Ishikawa (cell line): ENCODE data around the gene CA7.

Experiments used
- CEBPB ChIP-seq: IDR thresholded peaks from 2 replicates; pipeline ENCODE4 v1.6.1; 2012
- EGR1 ChIP-seq: IDR thresholded peaks from 2 replicates; pipeline ENCODE4 v1.6.1; 2012
- EP300 ChIP-seq: IDR thresholded peaks from 2 replicates; pipeline ENCODE4 v1.6.1; 2012; ENCODE audit warnings: borderline replicate concordance
- FOXM1 ChIP-seq: IDR thresholded peaks from 2 replicates; pipeline ENCODE4 v1.6.1; 2012; ENCODE audit warnings: low read depth, borderline replicate concordance
- NFIC ChIP-seq: IDR thresholded peaks from 2 replicates; pipeline ENCODE4 v1.6.1; 2012
- RAD21 ChIP-seq: IDR thresholded peaks from 2 replicates; pipeline ENCODE4 v1.6.1; 2012; ENCODE audit warnings: low read depth
- TAF1 ChIP-seq: IDR thresholded peaks from 2 replicates; pipeline ENCODE4 v1.6.1; 2012; ENCODE audit warnings: low read depth, mild to moderate bottlenecking
- TEAD4 ChIP-seq: IDR thresholded peaks from 2 replicates; pipeline ENCODE4 v1.6.1; 2012
- YY1 ChIP-seq: IDR thresholded peaks from 2 replicates; pipeline ENCODE4 v1.6.1; 2012; ENCODE audit warnings: low read depth
- TF ChIP-seq, protein P1 (sequence below): IDR thresholded peaks from 2 replicates; pipeline ENCODE4 v1.6.1; 2012
- TF ChIP-seq, protein P2 (sequence below): IDR thresholded peaks from 2 replicates; pipeline ENCODE4 v1.6.1; 2012; ENCODE audit warnings: low read depth, mild to moderate bottlenecking
- TF ChIP-seq, protein P3 (sequence below): IDR thresholded peaks from 2 replicates; pipeline ENCODE4 v1.6.1; 2012

DNA sequence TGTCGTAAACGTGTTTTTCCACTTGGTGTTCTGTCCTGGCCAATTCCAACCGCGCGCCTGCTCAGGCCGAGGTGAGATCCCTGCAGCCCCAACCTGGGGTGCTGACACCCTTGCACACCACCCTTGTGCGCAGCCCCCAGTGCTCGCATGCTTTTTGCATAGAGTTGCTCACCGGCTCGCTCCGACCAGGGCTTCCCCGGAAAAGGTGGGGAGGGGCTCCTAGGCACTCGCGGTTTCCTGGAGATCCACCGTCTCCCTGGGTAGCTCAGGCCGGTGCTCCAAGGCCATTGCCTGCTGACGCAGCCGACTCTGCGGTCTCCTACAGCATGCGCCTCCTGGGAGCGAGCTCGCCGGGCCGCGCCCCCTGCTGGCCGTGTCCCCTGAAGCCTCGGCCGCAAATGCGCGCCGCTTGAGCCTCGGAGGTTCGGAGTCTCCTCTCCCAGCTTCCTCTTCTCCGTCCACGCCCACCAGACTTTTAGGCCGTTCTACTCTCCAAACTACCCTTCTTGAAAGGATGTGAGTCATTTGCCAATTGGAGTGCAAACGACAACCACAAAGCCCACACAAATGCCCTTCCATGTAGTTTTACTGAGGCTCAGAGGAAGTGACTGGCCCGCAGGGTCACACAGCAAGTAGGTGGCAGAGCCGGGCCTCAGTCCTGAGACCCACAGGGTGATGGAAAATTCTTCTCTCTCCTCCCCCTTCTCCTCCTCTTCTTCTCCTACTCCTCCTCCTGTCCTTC lies 28.9 kb downstream of the CA7 start:
- peak; percentile 42; the same call in 1 of the 2 replicates for TF ChIP-seq RAD21
- TF ChIP-seq EGR1, result no peak
- TF ChIP-seq, protein P1, sequence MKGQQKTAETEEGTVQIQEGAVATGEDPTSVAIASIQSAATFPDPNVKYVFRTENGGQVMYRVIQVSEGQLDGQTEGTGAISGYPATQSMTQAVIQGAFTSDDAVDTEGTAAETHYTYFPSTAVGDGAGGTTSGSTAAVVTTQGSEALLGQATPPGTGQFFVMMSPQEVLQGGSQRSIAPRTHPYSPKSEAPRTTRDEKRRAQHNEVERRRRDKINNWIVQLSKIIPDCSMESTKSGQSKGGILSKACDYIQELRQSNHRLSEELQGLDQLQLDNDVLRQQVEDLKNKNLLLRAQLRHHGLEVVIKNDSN, result no peak; the same call in 1 of the 2 replicates
- TF ChIP-seq, protein P2, sequence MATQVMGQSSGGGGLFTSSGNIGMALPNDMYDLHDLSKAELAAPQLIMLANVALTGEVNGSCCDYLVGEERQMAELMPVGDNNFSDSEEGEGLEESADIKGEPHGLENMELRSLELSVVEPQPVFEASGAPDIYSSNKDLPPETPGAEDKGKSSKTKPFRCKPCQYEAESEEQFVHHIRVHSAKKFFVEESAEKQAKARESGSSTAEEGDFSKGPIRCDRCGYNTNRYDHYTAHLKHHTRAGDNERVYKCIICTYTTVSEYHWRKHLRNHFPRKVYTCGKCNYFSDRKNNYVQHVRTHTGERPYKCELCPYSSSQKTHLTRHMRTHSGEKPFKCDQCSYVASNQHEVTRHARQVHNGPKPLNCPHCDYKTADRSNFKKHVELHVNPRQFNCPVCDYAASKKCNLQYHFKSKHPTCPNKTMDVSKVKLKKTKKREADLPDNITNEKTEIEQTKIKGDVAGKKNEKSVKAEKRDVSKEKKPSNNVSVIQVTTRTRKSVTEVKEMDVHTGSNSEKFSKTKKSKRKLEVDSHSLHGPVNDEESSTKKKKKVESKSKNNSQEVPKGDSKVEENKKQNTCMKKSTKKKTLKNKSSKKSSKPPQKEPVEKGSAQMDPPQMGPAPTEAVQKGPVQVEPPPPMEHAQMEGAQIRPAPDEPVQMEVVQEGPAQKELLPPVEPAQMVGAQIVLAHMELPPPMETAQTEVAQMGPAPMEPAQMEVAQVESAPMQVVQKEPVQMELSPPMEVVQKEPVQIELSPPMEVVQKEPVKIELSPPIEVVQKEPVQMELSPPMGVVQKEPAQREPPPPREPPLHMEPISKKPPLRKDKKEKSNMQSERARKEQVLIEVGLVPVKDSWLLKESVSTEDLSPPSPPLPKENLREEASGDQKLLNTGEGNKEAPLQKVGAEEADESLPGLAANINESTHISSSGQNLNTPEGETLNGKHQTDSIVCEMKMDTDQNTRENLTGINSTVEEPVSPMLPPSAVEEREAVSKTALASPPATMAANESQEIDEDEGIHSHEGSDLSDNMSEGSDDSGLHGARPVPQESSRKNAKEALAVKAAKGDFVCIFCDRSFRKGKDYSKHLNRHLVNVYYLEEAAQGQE, result no peak
- 0 out of 2 replicates have a peak, but pooled peaks have one; percentile 39 for TF ChIP-seq YY1
- TF ChIP-seq TEAD4, result no peak
- no peak for TF ChIP-seq FOXM1
- TF ChIP-seq, protein P3, sequence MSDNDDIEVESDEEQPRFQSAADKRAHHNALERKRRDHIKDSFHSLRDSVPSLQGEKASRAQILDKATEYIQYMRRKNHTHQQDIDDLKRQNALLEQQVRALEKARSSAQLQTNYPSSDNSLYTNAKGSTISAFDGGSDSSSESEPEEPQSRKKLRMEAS, result peak; percentile 85
- TF ChIP-seq NFIC, result no peak
- TF ChIP-seq TAF1, result no peak; the same call in 1 of the 2 replicates
- TF ChIP-seq EP300, result no peak
- TF ChIP-seq CEBPB, result no peak
